Tibial artery (tissue), 4 donors: ENCODE measurements around the gene PPID.
"Not testable (repeated sequence)": the region's sequence is repeated elsewhere in the genome, so short reads cannot be mapped to it uniquely, and the experiment has no call there.

Experiments
- DNase-seq, 2 donors: peaks; one replicate each; pipeline ENCODE4 v3.0.0-alpha.2; 2019
- H3K27ac ChIP-seq, 2 donors: fragments of 200-600 bp; sonication (generic) in 1 of 2; 1 replicate in 1 of 2; 2 replicates in 1 of 2; pipeline ENCODE4 v1.5.1; 2018 to 2019; ENCODE audit warnings: mild to moderate bottlenecking in 1 of 2
- H3K27me3 ChIP-seq, 2 donors: fragments of 200-600 bp; sonication (generic) in 1 of 2; one replicate each; pipeline versions ENCODE4 v1.5.1 to v1.6.0; 2016 to 2019
- H3K36me3 ChIP-seq, 3 donors: fragments of 200-600 bp; sonication (generic) in 2 of 3; one replicate each; pipeline ENCODE4 v1.5.1; 2016 to 2019; ENCODE audit warnings: mild to moderate bottlenecking in 2 of 3
- H3K4me1 ChIP-seq, 4 donors: fragments of 200-600 bp; sonication (generic) in 2 of 4; 1 replicate in 3 of 4; 2 replicates in 1 of 4; pipeline ENCODE4 v1.5.1; 2016 to 2019
- H3K4me3 ChIP-seq, 2 donors: fragments of 200-600 bp; sonication (generic) in 1 of 2; 1 replicate in 1 of 2; 2 replicates in 1 of 2; pipeline ENCODE4 v1.5.1; 2018 to 2019; ENCODE audit warnings: mild to moderate bottlenecking in 2 of 2
- H3K9me3 ChIP-seq, 3 donors: fragments of 200-600 bp; sonication (generic) in 1 of 3; one replicate each; pipeline ENCODE4 v1.5.1; 2016 to 2019
- intact Hi-C: fragments of 100-400 bp; cut with DNase I; formaldehyde crosslinking; loops from one replicate; pipeline ENCODE4 v1.15.0; 2023; ENCODE audit warnings: low total_unique reads
- TF ChIP-seq, protein P1 (sequence below), 2 experiments: fragments of 200-600 bp in 1 of 2; fragments of 450-650 bp in 1 of 2; IDR thresholded peaks; one replicate each; pipeline ENCODE4 v1.5.1; 2017 to 2019; ENCODE audit warnings: antibody characterized with exemption in 2 of 2, mild to moderate bottlenecking in 1 of 2, moderate library complexity in 1 of 2

The PPID gene

DNA sequence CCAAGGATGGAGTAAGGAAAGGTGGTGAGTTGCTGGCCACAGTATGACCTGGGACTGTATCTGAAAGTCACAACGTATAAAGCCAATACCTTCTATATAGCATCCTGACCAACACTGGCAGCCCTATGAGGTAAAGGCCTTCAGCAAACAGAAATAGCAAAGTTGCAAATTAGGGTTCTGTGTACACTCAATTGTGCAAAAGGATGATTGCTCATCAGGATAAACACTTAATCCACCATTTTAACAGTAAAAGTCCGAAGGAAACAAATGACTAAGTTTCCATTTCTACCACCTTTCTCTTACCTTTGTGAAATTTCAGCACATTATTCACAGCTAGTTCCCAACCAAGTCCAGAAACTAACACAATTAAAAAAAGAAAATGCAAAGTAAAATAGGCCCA is 44.3 kb upstream of the PPID start:
- H3K27ac ChIP-seq = peak overlapping the region; percentile 94 to 96
- intact Hi-C loops = no loop called here
- TF ChIP-seq, protein P1, sequence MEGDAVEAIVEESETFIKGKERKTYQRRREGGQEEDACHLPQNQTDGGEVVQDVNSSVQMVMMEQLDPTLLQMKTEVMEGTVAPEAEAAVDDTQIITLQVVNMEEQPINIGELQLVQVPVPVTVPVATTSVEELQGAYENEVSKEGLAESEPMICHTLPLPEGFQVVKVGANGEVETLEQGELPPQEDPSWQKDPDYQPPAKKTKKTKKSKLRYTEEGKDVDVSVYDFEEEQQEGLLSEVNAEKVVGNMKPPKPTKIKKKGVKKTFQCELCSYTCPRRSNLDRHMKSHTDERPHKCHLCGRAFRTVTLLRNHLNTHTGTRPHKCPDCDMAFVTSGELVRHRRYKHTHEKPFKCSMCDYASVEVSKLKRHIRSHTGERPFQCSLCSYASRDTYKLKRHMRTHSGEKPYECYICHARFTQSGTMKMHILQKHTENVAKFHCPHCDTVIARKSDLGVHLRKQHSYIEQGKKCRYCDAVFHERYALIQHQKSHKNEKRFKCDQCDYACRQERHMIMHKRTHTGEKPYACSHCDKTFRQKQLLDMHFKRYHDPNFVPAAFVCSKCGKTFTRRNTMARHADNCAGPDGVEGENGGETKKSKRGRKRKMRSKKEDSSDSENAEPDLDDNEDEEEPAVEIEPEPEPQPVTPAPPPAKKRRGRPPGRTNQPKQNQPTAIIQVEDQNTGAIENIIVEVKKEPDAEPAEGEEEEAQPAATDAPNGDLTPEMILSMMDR (IDR thresholded peaks at IDR 0.05) = no peak

DNA sequence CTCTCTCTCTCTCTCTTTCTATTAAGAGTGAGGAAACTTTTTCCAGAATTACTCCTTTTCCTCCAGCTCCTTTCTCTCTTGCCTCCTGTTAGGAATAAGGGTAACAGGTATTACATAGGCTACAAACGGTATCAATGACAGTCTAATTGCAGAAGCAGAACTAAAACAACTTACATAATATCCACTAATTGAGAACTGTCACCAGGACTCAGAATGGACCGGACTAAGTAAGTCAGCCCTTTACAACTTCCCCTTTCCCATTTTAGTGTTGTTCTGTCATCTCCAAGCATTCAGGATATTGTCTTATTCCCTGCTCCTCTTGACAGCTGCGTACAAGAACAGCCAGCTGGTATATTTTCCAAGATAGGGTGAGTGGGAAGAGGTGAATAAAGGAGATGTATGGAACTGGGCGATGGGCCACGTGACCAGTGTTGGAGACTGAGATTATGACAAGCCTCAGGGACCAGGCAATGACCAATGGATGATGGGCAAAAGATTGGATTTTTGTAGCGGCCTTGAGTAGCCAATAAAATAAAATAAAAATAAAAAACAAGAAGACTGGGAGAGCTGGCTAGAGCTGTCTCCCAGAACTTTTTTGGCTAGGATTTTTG is 43.3 kb upstream of the PPID start:
- Histone ChIP-seq H3K36me3 (no peaks in the 10 kb centered on the region), H3K4me3 (no peak overlapping the region), H3K27ac (peak overlapping the region in 1 of 2 donors; percentile 96), H3K9me3 (no peaks in the 10 kb centered on the region), H3K27me3 (no peaks in the 10 kb centered on the region), H3K4me1 (peaks cover 0 to 25% (median 11%) of the 10 kb centered on the region in 4 donors)
- TF ChIP-seq, protein P1 (IDR thresholded peaks at IDR 0.05) = no peak
- intact Hi-C loops = no loop called here
- DNase-seq = no peak

More for the DNA sequence above, 44.3 kb upstream of the PPID start:
- Histone ChIP-seq H3K27me3 (no peaks in the 10 kb centered on the region), H3K9me3 (no peaks in the 10 kb centered on the region), H3K4me3 (no peak overlapping the region), H3K36me3 (no peaks in the 10 kb centered on the region), H3K4me1 (peaks cover 0 to 34% (median 16%) of the 10 kb centered on the region in 4 donors)
- DNase-seq = no peak

- DNase-seq = no peak
Measured at GRCh38 chr4:158763462-158763861, 40.3 kb upstream of the PPID start.

DNA sequence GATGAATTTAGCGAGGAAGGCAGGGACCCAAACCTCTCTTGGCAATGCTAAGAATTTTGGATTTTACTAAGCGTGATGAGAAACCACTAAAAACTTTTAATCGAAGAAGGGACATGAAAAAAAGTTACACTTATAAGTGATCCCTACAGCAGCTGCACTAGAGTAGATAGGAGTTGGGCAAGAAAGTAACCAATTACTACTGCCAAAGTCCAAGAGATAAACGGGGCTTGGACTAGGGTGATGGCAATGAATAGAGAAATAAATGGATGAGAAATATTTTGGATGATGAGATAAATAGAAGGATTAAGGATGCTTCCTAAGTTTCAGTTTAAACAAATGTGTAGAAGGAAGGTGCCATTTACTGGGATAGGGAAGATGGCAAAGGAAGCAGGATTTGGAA is 39.4 kb upstream of the PPID start:
- Histone ChIP-seq H3K36me3 (no peaks in the 10 kb centered on the region), H3K4me1 (no peaks in the 10 kb centered on the region), H3K9me3 (no peaks in the 10 kb centered on the region), H3K4me3 (no peak overlapping the region), H3K27me3 (no peaks in the 10 kb centered on the region), H3K27ac (no peak overlapping the region)
- TF ChIP-seq, protein P1 (IDR thresholded peaks at IDR 0.05) = no peak
- intact Hi-C loops = no loop called here
- no peak for DNase-seq

More at GRCh38 chr4:158763462-158763861, 40.3 kb upstream of the PPID start:
- no peak overlapping the region for H3K27ac ChIP-seq
- H3K4me1 ChIP-seq = peaks cover 0 to 8% (median 2%) of the 10 kb centered on the region in 4 donors
- intact Hi-C loops = no loop called here
- no peak overlapping the region for H3K4me3 ChIP-seq
- no peaks in the 10 kb centered on the region for H3K27me3 ChIP-seq
- TF ChIP-seq, protein P1 (IDR thresholded peaks at IDR 0.05) = no peak
- H3K9me3 ChIP-seq = no peaks in the 10 kb centered on the region
- no peaks in the 10 kb centered on the region for H3K36me3 ChIP-seq

GRCh38 chr4:158760866-158761265 is 37.7 kb upstream of the PPID start:
- H3K4me1 ChIP-seq = no peaks in the 10 kb centered on the region
- no peaks in the 10 kb centered on the region for H3K27me3 ChIP-seq
- H3K27ac ChIP-seq = no peak overlapping the region
- H3K9me3 ChIP-seq = no peaks in the 10 kb centered on the region
- intact Hi-C loops = no loop called here
- TF ChIP-seq, protein P1 (IDR thresholded peaks at IDR 0.05) = no peak
- no peaks in the 10 kb centered on the region for H3K36me3 ChIP-seq
- no peak for DNase-seq
- no peak overlapping the region for H3K4me3 ChIP-seq

- intact Hi-C loops, DNase-seq, H3K27me3 ChIP-seq: not testable (repeated sequence)
Measured at GRCh38 chr4:158759539-158759938, 36.3 kb upstream of the PPID start.

More at GRCh38 chr4:158759539-158759938, 36.3 kb upstream of the PPID start:
- not testable (repeated sequence) for H3K4me3 ChIP-seq, H3K4me1 ChIP-seq, H3K27ac ChIP-seq, H3K9me3 ChIP-seq, H3K36me3 ChIP-seq
